Activated CD4-positive, CD25-positive, alpha-beta regulatory T cell (primary cell): ENCODE data around the gene RAB3B.

Experiments
- DNase-seq, 4 experiments: peaks; one replicate each; lab custom pipeline; 2025; lab: John Stamatoyannopoulos, UW

Gene RAB3B

DNA sequence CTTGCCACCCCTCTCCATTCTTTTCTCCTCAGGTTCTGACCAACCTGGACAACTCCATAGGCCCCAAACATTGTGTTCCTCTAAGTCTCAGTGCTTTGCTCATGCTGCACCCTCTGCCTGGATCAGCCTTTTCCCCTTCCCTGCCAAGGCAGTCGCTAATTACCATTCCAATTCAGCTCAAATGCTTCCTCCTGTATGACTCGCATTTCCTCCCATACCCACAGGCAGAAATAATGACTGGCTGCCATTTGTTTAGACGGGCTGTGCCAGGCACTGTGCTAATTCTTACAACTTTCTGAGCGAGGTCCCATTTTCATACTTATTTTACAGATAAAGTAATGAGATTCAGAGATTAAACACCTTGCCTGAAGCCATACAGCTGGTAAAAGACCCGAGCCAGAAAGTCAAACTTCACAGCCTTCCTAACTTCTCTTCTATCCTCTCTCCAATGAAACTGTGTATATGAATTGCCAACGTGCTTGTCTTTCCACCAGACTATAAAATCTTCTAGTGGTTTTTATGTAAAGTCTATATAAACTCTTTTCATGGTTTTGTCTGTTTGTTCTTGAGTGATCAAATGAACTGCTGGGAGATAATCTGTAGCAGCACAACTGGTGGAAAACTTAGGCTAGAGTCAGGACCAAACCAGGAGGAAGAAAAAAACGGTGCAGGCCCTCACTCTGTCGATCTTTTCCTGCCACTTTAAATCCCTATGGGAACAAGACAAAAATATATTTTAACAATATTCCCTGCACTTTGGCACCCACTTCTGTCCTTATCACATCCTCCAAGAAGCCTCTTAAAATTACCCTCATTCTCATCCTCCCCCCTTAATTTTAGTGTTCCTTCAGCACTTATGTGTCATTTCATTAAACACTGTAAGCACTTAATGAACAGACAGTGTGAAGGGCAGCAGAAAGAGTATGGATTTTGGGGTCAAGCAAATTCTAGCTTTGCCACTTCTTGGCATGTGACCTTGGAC, 33.7 kb downstream of the RAB3B start:
- DNase-seq: no peak

DNA sequence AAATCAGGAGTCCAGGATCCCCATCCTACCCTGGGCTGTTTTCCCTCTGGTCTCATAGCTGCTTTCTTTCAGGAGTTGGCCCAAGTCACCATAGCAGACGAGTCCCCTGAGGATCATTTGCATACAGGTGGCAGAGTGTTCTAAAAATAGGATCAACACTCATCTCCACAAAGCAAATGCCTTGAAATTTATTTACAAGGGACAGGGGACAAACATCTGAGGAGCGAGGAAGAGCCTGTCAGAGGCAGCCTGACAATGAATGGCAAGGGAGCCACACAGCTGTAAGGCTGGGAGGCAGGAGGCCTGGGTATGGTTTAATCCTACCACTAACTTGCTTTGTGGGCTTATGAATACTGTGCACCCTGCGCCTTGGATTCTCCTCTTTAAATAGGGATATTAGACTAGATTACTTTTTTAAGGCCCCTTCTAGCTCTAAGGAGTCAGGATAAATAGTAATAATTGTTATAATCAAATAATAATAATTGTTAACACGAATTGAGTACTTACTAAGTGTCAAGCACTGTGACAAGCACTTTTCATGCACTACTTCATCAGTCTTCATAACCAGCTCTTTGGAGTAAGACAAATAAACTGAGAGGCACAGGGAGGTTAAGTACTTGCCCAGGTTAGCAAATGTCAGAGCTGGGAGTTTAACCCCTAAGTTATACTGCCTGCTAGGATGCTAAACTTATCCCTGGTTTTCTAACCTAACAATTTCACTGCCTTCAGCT, 34.5 kb downstream of the RAB3B start:
- DNase-seq: no peak

DNA sequence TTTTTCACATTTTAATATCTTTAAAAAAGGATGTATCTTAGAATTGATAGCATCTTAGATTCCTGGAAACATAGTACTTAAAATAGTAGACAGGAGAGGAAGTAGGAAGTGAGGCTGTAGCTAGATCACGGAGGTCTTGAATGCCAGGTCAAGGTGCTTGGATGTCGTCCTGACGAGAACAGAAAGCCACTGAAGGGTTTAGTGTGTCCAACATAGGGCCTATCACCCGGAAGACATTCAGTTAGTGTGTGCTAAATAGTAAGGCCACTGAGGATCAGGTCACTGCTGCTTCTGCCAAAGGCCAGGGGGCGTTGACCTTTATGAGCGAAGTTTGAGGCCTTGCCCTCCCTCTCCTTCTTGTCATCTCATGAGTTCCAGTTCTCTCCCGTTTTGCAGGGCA, 35.7 kb downstream of the RAB3B start:
- no peak for DNase-seq

DNA sequence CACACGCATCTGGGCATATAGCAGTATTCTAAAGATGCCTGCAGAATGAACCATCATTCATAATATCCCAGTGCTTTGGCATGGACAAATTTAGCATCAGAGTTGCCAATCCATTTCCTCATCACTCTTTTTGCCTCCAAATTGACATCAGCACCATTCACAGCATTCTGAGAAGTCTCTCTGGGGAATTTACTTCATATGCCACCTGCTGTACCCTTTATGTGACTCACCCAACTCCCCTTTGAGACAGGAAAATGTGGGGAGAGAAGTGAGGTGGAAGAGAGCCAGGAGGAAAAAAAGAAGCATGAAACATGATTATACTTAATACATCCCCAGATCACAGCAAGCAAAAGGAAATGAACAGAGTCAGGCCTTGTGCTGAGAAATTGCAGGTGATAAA, 37.4 kb downstream of the RAB3B start:
- no peak for DNase-seq

DNA sequence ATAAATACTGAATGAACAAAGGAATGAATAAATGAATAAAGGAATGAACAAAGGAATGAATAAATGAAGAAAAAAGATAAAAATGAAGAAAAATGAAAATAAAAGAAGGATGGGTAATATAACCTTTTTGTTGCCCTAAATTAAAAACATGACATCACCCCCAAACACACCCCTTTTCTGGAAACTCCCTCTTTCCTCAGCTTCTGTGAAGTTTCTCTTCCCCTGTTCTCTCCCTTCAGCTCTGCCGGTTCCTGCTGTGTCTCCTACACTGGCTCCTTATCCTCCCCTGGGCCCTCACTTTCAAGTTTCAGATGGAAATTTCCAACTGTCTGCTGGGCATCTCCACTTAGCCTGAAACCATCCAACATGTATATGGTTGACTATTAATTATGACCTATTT, 37.9 kb downstream of the RAB3B start:
- no peak for DNase-seq

DNA sequence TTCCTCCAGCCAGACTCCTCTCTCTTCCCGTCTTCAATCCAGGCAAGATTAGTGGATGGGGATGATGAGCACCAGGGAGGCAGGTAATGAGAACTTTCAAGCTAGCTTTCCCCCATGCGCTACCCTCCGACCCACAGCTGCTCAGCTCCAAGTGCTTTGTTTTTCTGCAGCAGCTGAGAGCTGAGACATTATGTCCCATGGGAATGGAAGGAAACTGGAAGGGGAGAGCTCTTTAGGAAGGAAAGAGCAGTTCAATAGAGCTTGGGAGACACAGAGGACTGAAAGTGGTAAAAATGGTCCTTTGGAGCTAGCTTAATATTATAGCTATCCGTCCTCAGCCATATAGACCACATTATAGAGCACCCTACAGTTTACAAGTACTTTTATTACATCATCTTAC, 39.8 kb downstream of the RAB3B start:
- DNase-seq: no peak

DNA sequence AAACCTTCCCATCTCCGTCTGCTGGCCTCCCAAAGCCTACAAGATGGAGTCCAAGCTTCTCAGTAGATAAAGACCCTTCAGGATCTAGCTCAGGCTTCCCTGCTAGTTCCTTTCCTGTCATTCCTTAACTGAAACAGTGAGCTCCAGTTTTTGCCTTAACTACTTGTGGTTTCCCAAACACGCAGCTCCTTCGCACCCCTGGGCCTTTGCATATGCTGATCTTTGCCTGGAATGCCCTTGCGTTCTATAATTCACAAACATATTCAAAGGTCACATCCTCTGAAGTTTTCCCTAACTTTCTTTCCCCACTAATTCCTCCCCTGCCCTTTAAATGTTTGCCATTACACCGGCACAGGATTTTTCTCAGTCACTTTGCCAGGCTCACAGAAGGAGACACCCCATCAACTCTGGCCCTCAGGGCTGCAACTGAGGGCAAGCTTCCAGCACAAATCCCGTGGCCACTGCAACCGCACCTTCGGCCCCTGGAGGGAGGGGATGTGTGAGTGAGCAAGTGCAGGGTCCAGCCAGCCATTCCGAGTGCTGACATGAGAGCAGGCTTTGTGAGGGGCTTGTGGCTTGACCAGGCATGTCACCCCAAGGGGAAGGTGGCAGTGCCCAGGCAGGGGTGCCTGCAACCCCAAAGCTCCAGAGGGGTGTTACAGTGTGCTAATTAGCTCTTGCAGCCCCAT, 41.3 kb downstream of the RAB3B start:
- DNase-seq: no peak

DNA sequence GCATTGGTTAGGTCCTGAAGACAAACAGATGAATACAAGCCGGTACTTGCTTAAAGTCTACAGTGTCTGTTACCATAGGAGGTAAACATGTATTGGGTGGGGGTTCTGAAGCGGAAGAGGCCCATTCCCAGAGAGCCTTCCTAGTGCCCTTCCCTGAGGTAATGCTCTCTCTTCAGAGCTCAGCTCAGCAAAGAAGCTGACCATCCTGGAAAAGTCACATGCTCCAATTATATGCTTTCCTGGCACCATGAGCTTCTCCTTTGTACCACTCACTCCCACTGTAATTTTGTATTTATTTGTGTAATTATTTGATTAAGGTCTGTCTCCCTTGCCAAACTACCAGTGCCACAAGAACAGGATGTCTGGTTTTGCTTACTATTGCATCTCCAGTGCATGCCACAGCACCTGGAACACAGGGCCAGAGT, 42.0 kb downstream of the RAB3B start:
- DNase-seq: no peak

DNA sequence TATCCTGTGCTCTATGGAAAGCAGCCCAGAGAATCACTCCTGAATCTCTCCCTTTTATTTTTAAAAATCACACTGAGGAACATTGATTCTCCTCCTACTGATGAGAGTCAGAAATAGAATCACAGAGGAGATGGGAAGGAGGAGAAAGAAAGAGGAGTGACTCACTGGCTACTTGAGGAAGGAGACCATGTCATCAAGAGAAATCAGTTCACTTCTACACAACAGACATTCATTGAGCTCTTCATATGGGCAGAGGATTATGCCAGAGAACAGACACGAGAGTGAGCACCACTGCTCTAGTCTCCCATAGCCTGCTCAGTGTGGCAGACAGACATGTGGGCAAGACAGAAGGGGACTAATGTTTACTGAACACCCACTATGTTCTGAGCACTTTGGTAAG, 44.2 kb downstream of the RAB3B start:
- no peak for DNase-seq

DNA sequence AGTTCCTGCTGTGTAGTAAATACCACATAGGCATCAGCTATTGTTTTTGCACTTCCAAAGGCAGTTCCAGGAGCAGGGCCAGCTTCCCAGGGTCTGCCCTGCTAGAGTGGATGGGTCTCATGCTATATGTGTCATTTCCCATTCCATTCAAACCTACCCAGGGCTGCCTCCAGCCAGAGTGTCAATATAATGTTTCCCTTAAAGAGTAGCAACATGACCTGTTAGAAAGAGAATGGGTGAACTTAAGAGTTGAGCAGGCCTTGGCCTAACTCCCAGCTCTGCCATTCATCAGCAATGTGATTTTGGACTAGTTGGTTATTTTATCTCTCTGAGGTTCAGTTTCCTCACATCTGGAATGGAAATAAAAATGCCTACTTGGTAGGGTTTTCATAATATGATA, 44.9 kb downstream of the RAB3B start:
- DNase-seq: no peak

DNA sequence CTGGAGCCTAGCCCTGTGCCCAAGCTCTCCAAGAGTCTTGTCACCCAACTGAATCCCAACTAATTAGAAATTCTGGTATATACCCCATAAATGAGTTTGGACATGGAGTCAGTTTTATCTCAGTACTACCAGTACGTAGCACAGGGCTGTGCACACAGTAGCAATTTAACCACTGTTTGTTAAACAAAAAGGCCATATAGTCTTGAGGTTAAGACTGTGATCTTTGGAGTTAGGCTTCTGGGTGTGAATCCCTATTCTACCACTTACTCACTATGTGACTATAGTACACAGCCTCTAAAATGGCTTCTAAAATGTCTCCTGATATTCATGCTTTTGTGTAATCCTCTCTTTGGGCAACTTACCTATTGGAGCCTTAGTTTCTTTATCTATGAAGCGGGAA, 48.2 kb downstream of the RAB3B start:
- no peak for DNase-seq

DNA sequence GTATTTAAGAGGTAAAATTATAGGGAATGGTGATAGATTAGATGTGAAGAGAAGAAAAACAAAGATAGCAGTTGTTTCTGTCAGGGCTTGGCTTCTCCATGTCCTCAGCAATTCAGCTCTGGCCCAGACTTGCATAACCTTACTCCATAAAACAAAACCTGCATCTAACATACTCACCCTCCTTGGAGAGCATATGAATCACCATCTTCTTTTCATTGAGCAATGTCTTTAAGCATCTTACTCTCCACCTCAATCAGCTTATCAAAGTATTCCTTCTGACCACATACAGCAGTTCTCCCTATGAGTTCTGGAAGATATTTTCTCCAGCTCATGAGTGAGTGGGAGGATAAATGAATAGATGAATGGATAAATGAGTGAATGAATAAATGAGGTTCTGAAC, 49.0 kb downstream of the RAB3B start:
- no peak for DNase-seq

DNA sequence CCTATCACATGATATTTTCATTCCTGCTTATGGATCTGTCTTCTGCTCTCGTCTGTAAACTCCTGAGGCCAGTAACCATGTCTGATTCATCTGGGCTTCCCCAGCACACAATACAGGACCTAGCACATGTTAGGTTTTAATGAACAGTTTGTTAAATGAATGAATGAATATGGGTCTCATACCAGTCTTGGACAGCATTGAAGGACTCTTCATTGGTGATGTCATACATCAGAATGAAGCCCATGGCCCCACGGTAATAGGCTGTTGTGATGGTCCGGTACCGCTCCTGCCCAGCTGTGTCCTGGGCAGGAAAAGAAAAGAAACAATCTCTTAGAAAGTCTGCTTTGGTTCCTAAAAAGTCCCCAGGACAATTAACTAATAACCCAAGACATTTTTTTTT, 53.4 kb downstream of the RAB3B start:
- no peak for DNase-seq

DNA sequence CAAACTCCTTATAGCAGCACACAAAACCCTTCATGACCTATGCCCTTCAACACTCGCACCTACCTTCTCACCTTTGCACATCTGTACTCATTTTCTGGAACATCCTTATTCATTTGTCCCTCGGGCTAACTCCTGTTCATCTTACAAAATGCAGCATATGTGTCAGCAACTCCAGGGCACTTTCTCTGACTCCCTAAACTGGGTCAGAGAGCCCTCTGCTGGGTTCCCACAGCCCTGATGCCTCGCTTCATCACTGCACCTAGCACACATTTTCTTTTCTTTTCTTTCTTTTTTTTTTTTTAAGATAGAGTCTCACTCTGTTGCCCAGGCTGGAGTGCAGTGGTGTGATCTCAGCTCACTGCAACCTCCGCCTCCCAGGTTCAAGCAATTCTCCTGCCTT, 54.0 kb downstream of the RAB3B start:
- DNase-seq: no peak

DNA sequence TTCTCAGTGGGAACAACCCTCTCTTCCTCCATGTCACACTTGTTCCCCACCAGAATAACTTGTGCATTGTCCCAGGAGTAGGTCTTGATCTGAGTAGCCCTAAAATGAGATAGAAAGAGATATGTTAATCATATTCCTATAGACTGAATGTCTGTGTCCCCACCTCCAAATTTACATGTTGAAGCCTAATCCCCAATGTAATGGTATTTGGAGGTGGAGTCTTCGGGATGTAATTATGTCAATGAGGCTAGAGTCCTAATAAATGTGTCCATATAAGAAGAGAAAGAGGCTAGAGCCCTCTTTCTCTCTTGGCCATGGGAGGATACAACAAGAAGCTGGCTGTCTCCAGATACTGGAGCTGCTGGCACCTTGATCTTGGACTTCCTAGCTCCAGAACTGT, 57.2 kb downstream of the RAB3B start:
- no peak for DNase-seq

DNA sequence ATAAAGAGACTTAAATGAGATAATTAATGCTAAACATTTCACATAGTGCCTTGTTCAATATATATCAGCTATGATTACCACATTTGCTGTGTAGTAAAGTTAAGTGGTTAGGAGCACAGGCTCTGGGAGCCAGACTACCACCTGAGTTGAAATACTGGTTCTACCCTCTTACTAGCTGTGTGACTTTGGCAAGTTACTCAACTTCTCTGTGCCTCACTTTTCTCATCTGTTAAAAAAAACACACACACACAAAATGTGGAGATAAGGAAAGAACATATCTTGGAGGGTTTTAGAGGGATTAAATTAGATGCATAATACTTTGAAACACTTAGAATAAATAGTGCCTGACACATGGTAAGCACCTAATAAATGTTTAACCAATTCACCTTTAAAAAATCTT, 60.2 kb downstream of the RAB3B start:
- no peak for DNase-seq

DNA sequence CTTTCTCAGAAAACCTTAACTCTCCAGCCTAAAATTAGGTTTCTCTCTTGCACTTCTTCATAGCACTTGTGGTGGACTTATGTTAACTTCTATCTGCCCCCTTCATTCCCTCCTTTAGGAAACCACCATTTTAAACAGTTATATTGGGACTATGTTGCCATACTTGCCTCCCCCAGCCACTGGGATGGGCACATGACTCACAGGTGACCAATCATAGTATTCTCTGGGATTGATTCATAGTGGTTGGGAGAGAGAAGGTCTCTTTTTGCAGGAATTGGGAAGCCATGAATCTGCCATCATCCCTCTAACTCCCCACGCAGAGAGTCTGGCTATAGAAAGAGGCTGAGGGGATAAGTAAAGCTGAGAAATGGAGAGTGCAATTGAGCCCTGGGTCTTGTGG, 61.6 kb downstream of the RAB3B start:
- DNase-seq: no peak

DNA sequence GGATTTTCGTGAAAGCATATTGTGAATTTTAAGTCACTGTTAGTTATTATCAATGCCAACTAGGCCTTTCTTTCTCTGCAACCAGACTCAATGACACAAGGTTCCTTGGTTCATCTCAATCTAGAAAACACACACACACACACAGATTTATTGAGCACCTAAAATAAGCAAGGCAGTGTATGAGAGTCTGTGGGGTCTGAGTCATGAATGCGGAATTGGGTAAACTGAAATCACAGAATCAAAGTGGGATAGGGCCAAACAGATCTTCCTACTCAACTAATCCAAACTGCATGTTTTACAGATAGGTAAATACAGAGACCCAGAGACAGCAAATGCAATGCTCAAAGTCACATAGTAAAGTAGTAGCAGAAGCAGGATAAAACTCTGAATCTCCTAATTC, 63.5 kb downstream of the RAB3B start:
- no peak for DNase-seq

DNA sequence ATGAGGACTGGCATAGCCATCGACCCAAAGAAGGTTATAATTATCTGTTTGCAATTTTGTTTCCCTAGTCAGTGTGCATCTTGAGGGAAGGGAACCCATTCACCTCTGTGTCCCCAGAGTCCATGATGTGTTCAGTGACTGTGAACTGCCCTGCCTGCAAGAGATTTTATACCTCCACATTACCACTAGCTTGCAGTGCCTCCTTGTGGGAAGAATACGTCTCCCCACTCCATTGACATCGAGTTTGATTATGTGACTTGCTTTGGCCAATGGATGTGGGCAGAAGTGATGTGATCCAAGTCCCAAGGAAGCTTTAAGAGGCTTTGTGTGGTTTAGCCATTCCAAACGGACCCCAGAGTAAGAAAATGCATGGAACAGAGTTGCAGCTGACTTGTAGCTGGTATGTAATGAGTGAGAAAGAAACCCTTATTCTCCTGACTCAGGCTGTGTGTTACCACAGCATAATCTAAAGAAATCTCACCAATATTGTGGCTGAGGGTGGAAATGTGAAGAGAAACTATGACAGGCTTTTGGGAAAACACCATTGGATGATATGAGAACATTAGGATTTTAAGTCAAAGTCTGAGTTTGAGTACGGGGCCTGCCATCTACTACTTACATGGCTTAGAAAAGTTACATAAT, 64.2 kb downstream of the RAB3B start:
- DNase-seq: no peak

DNA sequence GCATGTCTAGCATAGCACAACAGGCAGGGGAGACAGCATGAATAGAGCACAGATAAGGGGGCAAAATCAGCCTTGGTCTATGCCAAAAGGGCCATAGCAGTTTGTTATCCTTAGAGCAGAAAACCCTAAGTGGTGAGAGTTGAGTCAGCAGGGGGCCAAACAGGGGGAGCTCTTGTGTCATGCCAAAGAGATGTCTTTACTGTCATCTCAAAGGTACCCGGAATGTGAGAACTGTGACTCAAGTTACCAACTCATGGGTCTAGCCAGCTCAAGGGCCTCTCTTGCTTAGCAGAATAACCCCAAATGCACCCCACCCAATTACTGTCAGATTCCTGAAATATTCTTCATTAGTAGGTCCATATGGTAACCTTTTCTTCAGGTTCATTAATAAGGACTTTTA, 66.0 kb downstream of the RAB3B start:
- DNase-seq: no peak

DNA sequence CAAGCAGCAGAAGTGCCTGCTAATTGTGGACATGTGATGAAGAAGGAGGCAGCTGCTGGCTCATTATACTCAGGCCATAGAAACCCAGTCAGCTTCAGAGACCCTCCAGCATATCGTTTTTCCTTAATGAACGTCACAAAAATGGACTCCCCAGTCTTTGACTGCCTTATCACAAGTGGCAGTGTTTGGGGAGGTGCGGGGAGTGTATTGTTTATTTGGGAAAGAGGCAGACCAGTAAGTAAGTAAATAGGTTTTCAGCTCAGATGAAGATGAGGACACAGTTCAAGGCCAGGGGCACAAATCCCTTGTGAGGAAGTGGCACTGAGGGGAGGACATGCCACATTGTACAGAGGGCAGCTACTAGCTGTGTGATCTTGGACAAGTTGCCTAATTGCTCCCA, 68.5 kb downstream of the RAB3B start:
- no peak for DNase-seq

DNA sequence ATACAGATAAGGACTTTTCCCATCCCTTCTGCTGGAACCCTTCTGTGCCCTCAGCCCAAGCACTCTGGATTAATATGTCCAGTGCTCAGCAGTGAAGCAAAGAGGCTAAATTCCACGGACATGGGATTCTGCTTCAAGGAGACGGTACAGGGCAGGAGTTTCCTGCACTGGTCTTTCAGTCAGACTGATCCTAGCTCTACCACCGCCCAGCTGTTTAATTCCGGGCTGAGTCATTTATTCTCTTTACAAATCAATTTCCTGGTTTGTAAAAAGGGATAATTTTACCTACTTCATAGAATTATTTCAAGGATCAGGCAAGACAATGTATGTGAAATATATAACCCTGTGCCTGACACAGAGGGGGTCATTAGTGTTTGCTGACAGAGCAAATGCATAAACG, 70.4 kb downstream of the RAB3B start:
- no peak for DNase-seq
